Measurements from ENCODE around the gene TRIM15.
A peak's percentile ranks its signal among the peaks of the same experiment; 100 is the strongest.

Gene TRIM15

DNA sequence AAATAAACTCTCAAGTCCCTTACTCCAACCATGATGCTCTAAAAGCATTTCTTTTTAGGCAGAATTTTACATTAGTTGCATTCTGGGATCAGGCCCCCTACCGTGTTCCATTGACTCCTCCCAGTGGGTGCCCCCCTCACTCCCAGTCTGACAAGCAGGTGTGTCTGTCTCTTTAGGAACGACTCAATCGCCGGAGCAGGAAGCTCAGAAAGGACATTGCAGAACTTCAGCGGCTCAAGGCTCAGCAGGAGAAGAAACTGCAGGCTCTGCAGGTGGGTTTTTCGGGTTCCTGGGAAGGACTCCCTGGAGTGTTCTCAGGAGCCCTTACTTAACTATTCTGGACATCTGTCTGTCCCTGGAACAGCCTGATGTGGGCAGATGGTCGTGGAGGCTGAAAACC lies 17.5 kb upstream of the TRIM15 start:
- no peak for DNase-seq (ENCODE audit: low spot score)

DNA sequence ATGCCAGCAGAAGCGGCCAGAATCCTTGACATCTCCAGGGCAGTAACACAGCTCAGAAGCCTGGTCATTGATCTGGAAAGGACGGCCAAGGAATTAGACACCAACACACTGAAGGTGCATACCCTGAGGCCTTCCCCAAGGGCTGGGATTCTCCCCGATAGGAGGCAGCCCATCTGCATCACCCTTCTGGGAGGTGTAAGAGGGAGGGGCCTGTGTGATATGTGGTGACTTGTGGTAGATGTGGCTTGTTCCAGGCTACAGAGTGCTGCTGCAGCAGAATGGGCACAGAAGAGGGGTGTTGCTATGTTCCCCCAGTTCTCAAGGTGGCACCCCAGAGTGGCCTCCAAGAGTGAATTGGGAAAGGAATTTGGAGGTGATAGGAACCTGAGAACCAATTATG lies 16.2 kb upstream of the TRIM15 start:
- no peak for DNase-seq (ENCODE audit: low spot score)

DNA sequence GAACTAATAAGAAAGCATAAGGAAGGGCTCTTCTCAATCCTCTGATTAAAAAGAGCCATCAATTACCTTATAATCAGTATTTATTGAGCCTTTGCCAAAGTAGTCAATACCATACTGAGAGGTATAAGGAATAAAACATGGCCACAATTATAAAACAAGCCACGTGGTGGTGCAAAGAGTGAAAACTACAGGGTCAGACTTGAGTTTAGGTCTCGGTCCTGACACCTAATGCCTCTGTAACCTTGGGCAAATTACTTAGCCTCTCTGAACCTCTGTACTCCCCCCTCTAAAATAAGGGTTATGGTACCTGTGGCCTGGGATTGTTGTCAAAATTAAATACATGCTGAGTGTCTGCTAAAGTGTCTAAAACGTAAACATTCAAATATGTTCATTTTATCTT lies 14.1 kb upstream of the TRIM15 start:
- DNase-seq (ENCODE audit: low spot score), result no peak

- DNase-seq (ENCODE audit: low spot score), result no peak
Observed at GRCh38 chr6:30149858-30150550, 13.3 kb upstream of the TRIM15 start.

DNA sequence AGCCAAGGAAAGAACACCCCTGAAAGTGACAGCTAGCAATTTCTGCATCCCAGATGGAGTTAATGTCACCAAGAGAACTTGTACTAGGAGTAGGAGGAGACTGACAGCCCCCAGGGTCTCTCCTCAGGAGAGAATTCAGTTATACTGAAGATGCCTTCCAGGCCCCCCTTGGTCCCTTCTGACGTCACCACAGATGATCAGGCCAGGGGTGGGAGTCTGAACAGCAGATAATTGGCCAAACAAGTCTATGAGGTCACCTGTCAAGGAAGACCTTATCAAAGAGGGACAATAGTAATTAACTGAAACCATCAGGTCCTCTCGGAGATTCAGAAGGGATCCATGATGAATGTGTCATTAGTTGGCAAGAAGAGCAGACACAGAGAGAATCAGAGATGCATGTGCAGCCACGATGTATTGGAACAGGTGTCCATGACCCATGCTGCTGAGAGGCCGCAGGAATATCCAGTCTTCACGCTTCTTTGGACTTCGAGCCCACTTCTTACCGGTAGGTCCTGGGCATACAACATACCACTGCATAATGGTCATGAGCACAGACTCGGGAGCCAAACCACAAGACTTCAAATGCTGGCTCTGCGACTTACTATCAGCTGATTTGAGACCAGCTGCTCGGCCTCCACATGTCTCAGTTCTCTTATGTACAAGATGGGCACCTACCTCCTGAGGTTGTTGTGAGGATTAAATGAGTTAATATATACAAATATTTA lies 12.5 kb upstream of the TRIM15 start:
- DNase-seq (ENCODE audit: low spot score), result no peak

GRCh38 chr6:30151580-30151979 lies 11.8 kb upstream of the TRIM15 start:
- DNase-seq (ENCODE audit: low spot score), result no peak

- DNase-seq (ENCODE audit: low spot score), result no peak
Observed at GRCh38 chr6:30152016-30152673, 11.2 kb upstream of the TRIM15 start.

DNA sequence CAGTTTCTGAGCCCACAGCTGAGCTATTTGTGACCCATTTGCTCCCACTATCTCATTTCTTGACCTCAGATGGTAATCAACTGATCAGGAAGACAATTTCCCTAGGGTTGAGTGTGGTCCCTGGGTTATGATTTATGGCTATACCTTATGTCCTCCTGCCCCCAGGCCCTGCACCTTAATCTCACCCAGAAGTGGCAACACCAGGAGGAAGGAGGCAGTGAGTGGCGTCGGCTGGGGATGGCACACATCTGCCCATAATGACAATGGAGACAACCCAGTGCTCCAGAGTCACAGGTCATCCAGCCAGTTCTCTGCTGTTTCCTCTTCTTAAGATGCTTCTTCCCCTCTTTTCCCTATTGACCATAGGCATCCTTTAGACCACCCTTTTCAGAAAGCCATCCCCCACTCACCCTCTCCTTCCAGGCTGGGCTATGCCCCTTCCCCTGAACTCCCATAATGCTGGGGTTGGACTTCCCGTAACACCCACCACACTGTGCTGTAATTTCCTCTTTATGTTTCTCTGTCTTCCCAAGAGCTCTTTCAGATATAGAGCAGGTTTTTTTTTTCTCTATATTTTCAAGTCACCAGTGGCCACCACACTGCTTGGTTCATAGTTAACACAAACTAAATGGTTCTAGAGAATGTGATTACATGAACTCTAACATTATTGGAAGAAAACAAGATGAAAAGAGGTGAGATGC lies 10.3 kb upstream of the TRIM15 start:
- no peak for DNase-seq (ENCODE audit: low spot score)

DNA sequence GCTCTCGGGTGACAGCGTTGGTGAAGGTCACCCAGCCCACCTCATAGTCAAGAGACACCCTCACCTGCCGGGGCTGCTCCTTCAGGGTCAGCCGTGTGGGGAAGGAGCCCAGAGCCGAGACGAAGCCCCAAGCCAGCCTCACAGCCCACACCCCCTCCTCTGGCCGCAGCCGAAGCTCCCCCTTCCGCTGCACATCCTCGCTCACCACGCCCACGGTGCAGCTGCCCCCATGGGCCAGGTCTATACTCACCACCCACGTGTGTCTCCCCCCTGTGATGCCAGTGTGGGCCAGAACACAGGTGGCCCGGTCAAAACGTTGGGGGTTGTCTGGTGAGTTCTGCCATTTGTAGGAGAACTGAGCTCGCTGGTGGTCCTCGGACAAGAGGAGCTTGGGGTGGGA lies 9.3 kb upstream of the TRIM15 start:
- DNase-seq (ENCODE audit: low spot score), result no peak

DNA sequence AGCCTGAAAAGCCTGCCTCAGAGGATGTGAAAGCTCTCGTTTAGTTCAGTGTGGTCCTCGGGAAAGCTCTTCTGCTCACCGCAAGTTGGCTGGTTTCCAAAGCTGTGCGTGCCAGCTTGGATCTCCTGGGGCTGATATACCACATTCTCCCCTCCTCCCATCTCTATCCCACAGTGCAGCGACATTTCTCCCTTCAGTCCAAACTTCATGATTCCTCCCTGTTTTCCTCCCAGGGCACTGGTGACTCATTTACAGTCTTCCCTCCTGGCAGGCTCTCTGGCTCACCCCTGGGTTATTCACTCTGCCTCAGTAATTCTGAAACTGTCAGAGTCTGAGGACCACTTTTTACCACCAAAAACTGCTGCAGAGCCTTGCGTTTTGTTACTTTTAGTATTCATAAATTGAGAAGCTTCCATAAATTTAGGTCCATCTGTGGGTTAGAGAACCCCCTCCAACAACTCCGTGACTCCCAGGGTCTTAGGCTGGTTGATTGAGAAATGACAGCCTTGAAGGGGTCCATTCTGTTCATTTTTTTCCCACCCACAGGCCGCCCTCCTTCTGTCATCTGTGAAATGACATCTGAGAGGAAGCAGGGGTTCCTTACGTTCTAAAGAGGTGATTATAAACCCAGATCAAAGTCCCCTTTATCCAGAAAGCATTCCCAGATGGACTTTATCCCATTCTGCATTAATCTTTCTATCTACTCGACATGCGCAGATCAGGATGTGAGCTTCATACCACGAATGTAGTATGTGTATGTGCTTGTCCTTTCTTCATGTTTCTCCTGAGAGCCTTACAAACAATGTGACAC lies 8.4 kb upstream of the TRIM15 start:
- DNase-seq (ENCODE audit: low spot score), result no peak

GRCh38 chr6:30155520-30156261 lies 7.7 kb upstream of the TRIM15 start:
- no peak for DNase-seq (ENCODE audit: low spot score)

- peak; percentile 32 for DNase-seq (ENCODE audit: low spot score)
Observed at GRCh38 chr6:30156262-30156599, 7.1 kb upstream of the TRIM15 start.

GRCh38 chr6:30156774-30157173 lies 6.6 kb upstream of the TRIM15 start:
- DNase-seq (ENCODE audit: low spot score), result no peak

DNA sequence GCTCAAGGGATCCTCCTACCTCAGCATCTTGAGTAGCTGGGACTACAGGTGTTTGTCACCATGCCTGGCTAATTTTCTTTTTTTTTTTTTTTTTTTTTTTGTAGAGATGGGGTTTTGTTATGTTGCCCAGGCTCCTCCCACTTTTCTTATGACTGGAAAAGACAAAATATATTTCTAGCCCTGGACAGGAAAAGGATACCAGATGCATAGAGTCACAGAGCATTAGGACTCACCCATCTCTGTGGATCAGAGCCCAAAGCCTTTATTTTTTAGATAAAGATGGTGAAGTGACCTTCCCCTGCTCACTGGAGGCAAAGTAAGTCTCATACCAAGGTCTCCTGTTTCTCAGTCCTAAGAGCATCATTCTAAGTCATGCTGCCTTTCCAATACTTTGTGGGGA lies 5.8 kb upstream of the TRIM15 start:
- no peak for DNase-seq (ENCODE audit: low spot score)

DNA sequence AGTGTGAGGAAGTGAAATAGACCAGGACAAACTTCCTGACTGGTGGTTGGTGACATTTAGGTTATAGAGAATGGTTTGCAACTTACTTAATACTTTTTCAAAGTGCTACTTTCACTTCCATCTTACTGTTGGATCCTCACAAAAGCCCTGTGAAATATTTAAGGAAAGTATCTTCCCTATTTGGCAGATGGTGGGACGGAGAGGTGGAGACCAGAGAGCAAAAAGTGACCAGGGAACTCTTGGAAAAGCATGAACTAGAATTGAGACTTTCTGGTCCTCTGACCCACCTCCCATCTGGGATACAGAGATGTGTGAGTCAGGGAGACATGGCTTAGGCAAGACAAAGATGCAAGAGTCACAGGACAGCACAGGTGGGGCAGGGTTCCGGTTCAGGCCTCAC lies 5.3 kb upstream of the TRIM15 start:
- no peak for DNase-seq (ENCODE audit: low spot score)

GRCh38 chr6:30158475-30159040 lies 4.8 kb upstream of the TRIM15 start:
- no peak for DNase-seq (ENCODE audit: low spot score)

DNA sequence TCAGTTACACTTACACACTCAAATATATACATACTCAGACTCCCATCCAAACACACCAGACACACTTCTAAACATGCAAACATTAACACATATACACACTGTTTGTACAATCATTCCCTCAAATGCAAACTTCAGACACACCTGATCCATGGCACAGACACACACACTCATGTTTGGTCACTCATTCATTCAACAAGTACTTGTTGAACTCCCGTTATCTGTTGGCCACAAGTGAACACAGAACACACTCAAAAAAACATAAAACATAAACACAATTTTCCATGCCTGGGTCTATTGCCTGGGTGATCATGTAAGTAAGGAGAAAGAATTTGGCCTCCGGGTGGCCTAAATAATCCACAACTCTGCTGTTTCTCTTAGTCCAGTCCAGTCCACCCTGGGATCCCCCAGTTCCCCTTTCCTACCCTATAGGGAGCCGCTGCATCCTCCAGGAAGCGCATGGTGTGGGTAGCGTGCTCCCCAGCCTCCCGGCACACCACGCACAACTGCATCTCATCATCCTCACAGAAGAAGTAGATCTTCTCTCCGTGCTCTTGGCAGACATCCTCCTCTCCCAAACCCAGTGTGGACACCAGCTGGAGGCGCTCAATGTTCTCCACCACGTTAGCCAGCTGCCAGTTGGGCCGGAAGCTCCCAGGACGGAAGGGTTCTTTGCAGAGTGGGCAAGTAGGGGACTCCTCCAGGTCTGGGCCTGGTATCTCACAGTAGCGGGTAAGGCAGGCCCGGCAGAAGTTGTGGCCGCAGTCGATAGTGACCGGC lies 3.1 kb upstream of the TRIM15 start:
- no peak for DNase-seq (ENCODE audit: low spot score)

- DNase-seq (ENCODE audit: low spot score), result no peak
Observed at GRCh38 chr6:30160785-30161531, 2.4 kb upstream of the TRIM15 start, which contains the start of gene TRIM10. TSS of gene TRIM10 (minus strand) at chr6:30161211. CDS start at chr6:30160858, 353 bp downstream.

All from HuH-7 (cell line).